Measurements from ENCODE around the gene CETN2.

The CETN2 gene

GRCh38 chrX:152830312-152831305 is at the start of gene CETN2, which contains the start of gene NSDHL:
TSS of gene CETN2 (minus strand) at chrX:152830757. CDS start at chrX:152830710, 47 bp downstream.
TSS of gene NSDHL (plus strand) at chrX:152831063. CDS start at chrX:152846325, 15,262 bp downstream.
- Histone ChIP-seq H3K4me1 (no peaks in the 10 kb centered on the region), H3K79me2 (peaks cover 2% of the 10 kb centered on the region), H2AFZ (peak within 1 kb of the TSS; percentile 79), H3K4me2 (ENCODE audit: low read length) (peak within 1 kb of the TSS; percentile 78), H3K27ac (peak within 1 kb of the TSS; percentile 29), H3K9ac (peak within 1 kb of the TSS; percentile 31), H3K27me3 (ENCODE audit: control insufficient read depth, insufficient read depth, low read length) (no peaks in the 10 kb centered on the region), H3K36me3 (ENCODE audit: control insufficient read depth, insufficient read depth, low read length) (no peaks in the 10 kb centered on the region), H3K4me3 (ENCODE audit: low read depth, low read length) (peak within 1 kb of the TSS; percentile 74), H3K9me3 (ENCODE audit: control insufficient read depth, low read length) (no peaks in the 10 kb centered on the region)
- TF ChIP-seq CTCF (IDR thresholded peaks at IDR 0.05), result no peak

- no peak overlapping the region for H3K4me2 ChIP-seq (ENCODE audit: low read length)
- H3K4me1 ChIP-seq, result no peaks in the 10 kb centered on the region
- H3K36me3 ChIP-seq (ENCODE audit: control insufficient read depth, insufficient read depth, low read length), result no peaks in the 10 kb centered on the region
- H3K27me3 ChIP-seq (ENCODE audit: control insufficient read depth, insufficient read depth, low read length), result no peaks in the 10 kb centered on the region
- no peak overlapping the region for H3K4me3 ChIP-seq (ENCODE audit: low read depth, low read length)
- no peak overlapping the region for H3K9ac ChIP-seq
- no peaks in the 10 kb centered on the region for H3K79me2 ChIP-seq
- H3K9me3 ChIP-seq (ENCODE audit: control insufficient read depth, low read length), result no peaks in the 10 kb centered on the region
- no peak overlapping the region for H2AFZ ChIP-seq
- no peak for TF ChIP-seq CTCF (IDR thresholded peaks at IDR 0.05)
- H3K27ac ChIP-seq, result no peak overlapping the region
These were observed 48.6 kb upstream of the CETN2 start for GRCh38 chrX:152878976-152879755.

GRCh38 chrX:152876931-152877840 is 46.6 kb upstream of the CETN2 start:
- Histone ChIP-seq H2AFZ (no peak overlapping the region), H3K36me3 (ENCODE audit: control insufficient read depth, insufficient read depth, low read length) (no peaks in the 10 kb centered on the region), H3K27me3 (ENCODE audit: control insufficient read depth, insufficient read depth, low read length) (no peaks in the 10 kb centered on the region), H3K79me2 (no peaks in the 10 kb centered on the region), H3K4me2 (ENCODE audit: low read length) (no peak overlapping the region), H3K9me3 (ENCODE audit: control insufficient read depth, low read length) (no peaks in the 10 kb centered on the region), H3K4me1 (no peaks in the 10 kb centered on the region), H3K9ac (no peak overlapping the region), H3K27ac (no peak overlapping the region), H3K4me3 (ENCODE audit: low read depth, low read length) (no peak overlapping the region)
- no peak for TF ChIP-seq CTCF (IDR thresholded peaks at IDR 0.05)

GRCh38 chrX:152873361-152873760 is 42.8 kb upstream of the CETN2 start:
- Histone ChIP-seq H3K4me3 (ENCODE audit: low read depth, low read length) (no peak overlapping the region), H2AFZ (no peak overlapping the region), H3K9me3 (ENCODE audit: control insufficient read depth, low read length) (no peaks in the 10 kb centered on the region), H3K27me3 (ENCODE audit: control insufficient read depth, insufficient read depth, low read length) (no peaks in the 10 kb centered on the region), H3K27ac (no peak overlapping the region), H3K9ac (no peak overlapping the region), H3K4me1 (no peaks in the 10 kb centered on the region), H3K36me3 (ENCODE audit: control insufficient read depth, insufficient read depth, low read length) (no peaks in the 10 kb centered on the region), H3K4me2 (ENCODE audit: low read length) (no peak overlapping the region), H3K79me2 (no peaks in the 10 kb centered on the region)
- TF ChIP-seq CTCF (IDR thresholded peaks at IDR 0.05), result no peak

Measured in parathyroid adenoma (tissue), 2 donors.